Tibial nerve (tissue), 4 donors: ENCODE measurements around the gene TGM4. TPM values are rescaled to one million over a fixed set of nuclear protein-coding genes. Genes with fewer than 3 reads are reported as not detected.

Experiments used
- DNase-seq, 2 donors: peaks; one replicate each; pipeline ENCODE4 v3.0.0-alpha.2; 2019; ENCODE audit warnings: low spot score in 2 of 2
- H3K27ac ChIP-seq, 4 donors: fragments of 200-600 bp; sonication (generic) in 3 of 4; one replicate each; pipeline ENCODE4 v1.5.1; 2017 to 2019; ENCODE audit warnings: mild to moderate bottlenecking in 1 of 4
- H3K27me3 ChIP-seq, 2 donors: fragments of 200-600 bp; sonication (generic) in 1 of 2; one replicate each; pipeline versions ENCODE4 v1.5.1 to v1.6.0; 2017 to 2019
- H3K36me3 ChIP-seq, 3 donors: fragments of 200-600 bp; sonication (generic); one replicate each; pipeline ENCODE4 v1.5.1; 2018 to 2019
- H3K4me1 ChIP-seq, 4 donors: fragments of 200-600 bp; sonication (generic) in 3 of 4; one replicate each; pipeline ENCODE4 v1.5.1; 2017 to 2019
- H3K4me3 ChIP-seq, 4 donors: fragments of 200-600 bp; sonication (generic) in 3 of 4; one replicate each; pipeline ENCODE4 v1.5.1; 2017 to 2019; ENCODE audit warnings: mild to moderate bottlenecking in 1 of 4, moderate library complexity in 1 of 4
- H3K9me3 ChIP-seq, 4 donors: fragments of 200-600 bp; sonication (generic) in 3 of 4; one replicate each; pipeline ENCODE4 v1.5.1; 2017 to 2019
- EP300 ChIP-seq, 2 donors: sonication (generic); formaldehyde crosslinking; IDR thresholded peaks; one replicate each; pipeline ENCODE4 v1.6.1; 2017; ENCODE audit warnings: antibody characterized with exemption in 2 of 2, mild to moderate bottlenecking in 1 of 2
- POLR2A ChIP-seq, 2 donors: fragments of 450-650 bp; IDR thresholded peaks; one replicate each; pipeline ENCODE4 v1.6.1; 2017; ENCODE audit warnings: antibody characterized with exemption in 2 of 2, mild to moderate bottlenecking in 2 of 2, moderate library complexity in 2 of 2
- WGBS, 2 donors: methylation state at CpG; one replicate each; pipeline ENCODE4 v1.1.5; 2018; 5-methylcytosine and 5-hydroxymethylcytosine counted together
- total RNA-seq, 4 donors: library from RNA; depleted of rRNA; stranded (reverse); fragments of >200 nt; gene quantifications; one replicate each; pipeline ENCODE4 v1.1.0, GENCODE V29; 2016
- TF ChIP-seq, protein P1 (sequence below), 5 experiments: fragments of 200-600 bp in 3 of 5; fragments of 450-650 bp in 2 of 5; sonication (generic) in 3 of 5; IDR thresholded peaks; one replicate each; pipeline ENCODE4 v1.5.1; 2016 to 2019; ENCODE audit warnings: antibody characterized with exemption in 5 of 5, mild to moderate bottlenecking in 3 of 5, moderate library complexity in 2 of 5

The TGM4 gene
- total RNA-seq, 4 donors from 2014 or later: not detected

DNA sequence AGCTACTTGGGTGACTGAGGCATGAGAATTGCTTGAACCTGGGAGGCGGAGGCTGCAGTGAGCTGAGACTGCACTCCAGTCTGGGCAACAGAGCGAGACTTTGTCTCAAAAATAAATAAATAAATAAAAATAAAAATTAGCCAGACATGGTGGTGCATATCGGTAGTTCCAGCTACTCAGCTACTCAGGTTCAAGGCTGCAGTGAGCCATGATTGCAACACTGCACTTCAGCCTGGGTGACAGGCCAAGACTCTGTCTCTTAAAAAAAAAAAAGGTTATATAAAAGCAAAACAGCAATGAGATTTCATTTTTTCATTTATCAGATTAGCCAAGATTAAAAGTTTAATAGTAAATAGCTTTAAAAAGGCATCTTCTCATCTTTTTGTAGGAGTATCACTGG, 2.9 kb downstream of the TGM4 start:
- 87 to 91% methylated on average over 3 of the region's 3 CpGs for WGBS, 2 donors
- H3K27me3 ChIP-seq: no peaks in the 10 kb centered on the region
- DNase-seq: no peak
- no peaks in the 10 kb centered on the region for H3K4me1 ChIP-seq
- H3K27ac ChIP-seq: no peak overlapping the region
- H3K4me3 ChIP-seq: no peak overlapping the region
- H3K36me3 ChIP-seq: no peaks in the 10 kb centered on the region
- no peaks in the 10 kb centered on the region for H3K9me3 ChIP-seq
- TF ChIP-seq, protein P1, sequence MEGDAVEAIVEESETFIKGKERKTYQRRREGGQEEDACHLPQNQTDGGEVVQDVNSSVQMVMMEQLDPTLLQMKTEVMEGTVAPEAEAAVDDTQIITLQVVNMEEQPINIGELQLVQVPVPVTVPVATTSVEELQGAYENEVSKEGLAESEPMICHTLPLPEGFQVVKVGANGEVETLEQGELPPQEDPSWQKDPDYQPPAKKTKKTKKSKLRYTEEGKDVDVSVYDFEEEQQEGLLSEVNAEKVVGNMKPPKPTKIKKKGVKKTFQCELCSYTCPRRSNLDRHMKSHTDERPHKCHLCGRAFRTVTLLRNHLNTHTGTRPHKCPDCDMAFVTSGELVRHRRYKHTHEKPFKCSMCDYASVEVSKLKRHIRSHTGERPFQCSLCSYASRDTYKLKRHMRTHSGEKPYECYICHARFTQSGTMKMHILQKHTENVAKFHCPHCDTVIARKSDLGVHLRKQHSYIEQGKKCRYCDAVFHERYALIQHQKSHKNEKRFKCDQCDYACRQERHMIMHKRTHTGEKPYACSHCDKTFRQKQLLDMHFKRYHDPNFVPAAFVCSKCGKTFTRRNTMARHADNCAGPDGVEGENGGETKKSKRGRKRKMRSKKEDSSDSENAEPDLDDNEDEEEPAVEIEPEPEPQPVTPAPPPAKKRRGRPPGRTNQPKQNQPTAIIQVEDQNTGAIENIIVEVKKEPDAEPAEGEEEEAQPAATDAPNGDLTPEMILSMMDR (IDR thresholded peaks at IDR 0.05): no peak
- TF ChIP-seq EP300 (IDR thresholded peaks at IDR 0.05): no peak
- TF ChIP-seq POLR2A (IDR thresholded peaks at IDR 0.05): no peak

DNA sequence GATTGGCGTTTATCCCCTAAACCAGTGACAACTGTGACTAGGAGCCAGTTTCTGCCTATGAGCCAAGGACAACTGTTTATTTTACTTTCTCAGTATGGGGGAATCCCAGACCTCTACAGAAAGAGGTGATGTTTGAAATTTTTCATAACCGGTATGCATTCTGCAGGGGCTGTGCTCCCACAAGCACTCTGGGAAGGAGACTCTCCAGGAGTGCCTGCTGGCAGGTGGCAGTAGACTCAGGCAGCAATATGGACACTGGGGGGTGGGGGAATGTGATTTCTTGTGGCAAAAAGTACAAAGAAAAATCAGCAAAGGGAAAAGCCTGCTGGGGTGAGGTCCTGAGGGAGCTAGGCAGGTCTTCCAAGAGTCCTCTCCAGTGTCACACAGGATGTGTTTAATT, 5.9 kb downstream of the TGM4 start:
- no peak overlapping the region for H3K27ac ChIP-seq
- H3K4me3 ChIP-seq: no peak overlapping the region
- peaks cover 0 to 5% (median 0%) of the 10 kb centered on the region in 4 donors for H3K4me1 ChIP-seq
- H3K9me3 ChIP-seq: no peaks in the 10 kb centered on the region
- no peak for DNase-seq
- no peaks in the 10 kb centered on the region for H3K36me3 ChIP-seq
- TF ChIP-seq POLR2A (IDR thresholded peaks at IDR 0.05) (no peak), EP300 (IDR thresholded peaks at IDR 0.05) (no peak)
- TF ChIP-seq, protein P1 (IDR thresholded peaks at IDR 0.05): no peak
- WGBS, 2 donors: 62 to 70% methylated on average over 2 of the region's 2 CpGs
- H3K27me3 ChIP-seq: no peaks in the 10 kb centered on the region

DNA sequence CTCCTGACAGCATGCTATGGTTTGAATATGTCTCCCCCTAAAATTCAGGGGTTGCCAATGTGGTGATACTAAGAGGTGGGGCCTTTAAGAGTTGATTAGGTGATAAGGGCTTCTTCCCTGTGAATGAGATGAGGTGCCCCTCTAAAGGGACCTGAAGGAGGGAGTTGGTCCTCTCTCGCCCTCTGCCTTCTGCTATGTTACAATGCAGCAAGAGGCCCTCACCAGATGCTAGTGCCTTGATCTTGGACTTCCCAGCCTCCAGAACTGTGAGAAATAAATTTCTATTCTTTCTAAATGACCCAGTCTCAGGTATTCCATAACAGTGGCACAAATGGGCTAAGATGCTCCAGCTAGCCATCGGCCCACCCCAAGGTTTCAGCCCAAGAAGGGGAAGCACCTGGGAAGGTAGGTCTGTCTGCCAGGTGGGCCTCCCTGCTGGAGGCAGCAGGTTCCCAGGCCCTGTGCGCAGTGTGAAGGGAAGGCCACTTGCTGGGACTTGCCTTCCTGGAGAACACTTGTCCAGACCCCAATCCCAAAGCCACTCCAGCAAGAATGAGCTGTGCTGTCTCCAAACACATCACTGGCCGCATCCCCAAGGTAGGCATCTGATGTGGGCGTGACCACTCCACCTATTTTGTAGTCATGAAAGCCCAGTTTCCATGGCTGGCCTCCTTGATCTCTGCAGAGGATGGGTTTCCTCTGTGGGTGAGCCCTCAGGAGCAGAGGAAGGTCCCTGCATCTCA, 9.0 kb downstream of the TGM4 start:
- Histone ChIP-seq H3K27me3 (no peaks in the 10 kb centered on the region), H3K36me3 (no peaks in the 10 kb centered on the region), H3K4me1 (peaks cover 0 to 5% (median 0%) of the 10 kb centered on the region in 4 donors), H3K27ac (no peak overlapping the region), H3K4me3 (no peak overlapping the region), H3K9me3 (no peaks in the 10 kb centered on the region)
- no peak for DNase-seq
- WGBS, 2 donors: 93 to 94% methylated on average over 5 of the region's 5 CpGs
- TF ChIP-seq POLR2A (IDR thresholded peaks at IDR 0.05): no peak
- TF ChIP-seq, protein P1 (IDR thresholded peaks at IDR 0.05): no peak
- TF ChIP-seq EP300 (IDR thresholded peaks at IDR 0.05): no peak

DNA sequence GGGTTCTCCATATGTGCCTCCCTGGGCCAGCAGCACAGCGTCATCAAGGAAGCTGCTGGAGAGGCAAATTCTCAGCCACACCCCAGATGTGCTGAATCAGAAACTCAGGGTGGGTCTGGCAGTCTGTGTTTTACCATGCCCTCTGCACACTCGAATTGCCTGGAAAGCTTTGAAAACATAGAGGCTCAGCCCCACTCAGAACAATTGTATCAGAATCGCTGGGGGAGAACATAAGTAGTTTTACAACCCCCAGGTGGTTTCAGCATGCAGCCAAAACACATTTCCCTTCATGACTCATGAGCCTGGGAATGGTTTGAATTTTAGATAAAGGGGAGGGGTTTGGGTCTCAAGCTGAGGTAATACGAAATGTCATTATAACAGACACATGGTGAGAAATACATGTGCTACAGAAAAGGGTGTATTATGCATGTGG, 9.6 kb downstream of the TGM4 start:
- Histone ChIP-seq H3K36me3 (no peaks in the 10 kb centered on the region), H3K27me3 (no peaks in the 10 kb centered on the region), H3K9me3 (no peaks in the 10 kb centered on the region), H3K4me1 (peaks cover 0 to 5% (median 0%) of the 10 kb centered on the region in 4 donors), H3K4me3 (no peak overlapping the region), H3K27ac (no peak overlapping the region)
- TF ChIP-seq EP300 (IDR thresholded peaks at IDR 0.05) (no peak), POLR2A (IDR thresholded peaks at IDR 0.05) (no peak)
- TF ChIP-seq, protein P1 (IDR thresholded peaks at IDR 0.05): no peak
- DNase-seq: no peak
- WGBS, 2 donors: 37 to 38% methylated on average over 4 of the region's 4 CpGs

DNA sequence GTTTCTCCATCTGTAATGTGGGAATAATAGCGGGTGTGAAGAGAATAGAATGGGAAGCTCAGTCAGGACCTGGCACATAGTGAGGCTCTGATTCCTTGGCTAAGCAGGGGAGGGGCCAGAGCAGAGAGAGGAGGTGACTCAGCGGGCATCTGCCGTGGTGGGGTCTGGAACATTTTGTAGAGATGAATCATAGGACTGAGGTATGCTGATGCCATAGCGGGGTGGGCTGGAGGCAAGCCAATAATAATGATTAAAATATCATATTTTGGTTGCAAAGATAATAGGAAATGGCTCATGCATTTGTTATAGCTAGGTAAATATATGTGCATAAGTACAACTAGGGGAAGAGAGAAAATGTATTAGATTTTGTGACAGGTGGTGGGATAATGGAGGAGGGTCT, 11.2 kb downstream of the TGM4 start:
- no peak for TF ChIP-seq EP300 (IDR thresholded peaks at IDR 0.05)
- no peak for TF ChIP-seq POLR2A (IDR thresholded peaks at IDR 0.05)
- TF ChIP-seq, protein P1 (IDR thresholded peaks at IDR 0.05): no peak
- DNase-seq: no peak
- 42 to 54% methylated on average over 4 of the region's 4 CpGs for WGBS, 2 donors
- Histone ChIP-seq H3K27me3 (no peaks in the 10 kb centered on the region), H3K4me3 (no peak overlapping the region), H3K27ac (no peak overlapping the region), H3K9me3 (no peaks in the 10 kb centered on the region), H3K36me3 (no peaks in the 10 kb centered on the region), H3K4me1 (peaks cover 0 to 5% (median 0%) of the 10 kb centered on the region in 4 donors)
